Smooth muscle cell (in vitro differentiated cells): Measurements from ENCODE around the gene SNRPD3. TPM values are rescaled to one million over a fixed set of nuclear protein-coding genes. Genes with fewer than 3 reads are reported as not detected.
"Not testable (repeated sequence)": the region's sequence is repeated elsewhere in the genome, so short reads cannot be mapped to it uniquely, and the experiment has no call there.

Experiments
- DNase-seq: peaks from one replicate; lab custom pipeline; 2025; ENCODE audit not compliant: unreplicated experiment; lab: John Stamatoyannopoulos, UW
- H2AFZ ChIP-seq: fragments of 200-600 bp; sonication (generic); 2 replicates; pipeline ENCODE4 v1.6.0; 2016; ENCODE audit warnings: antibody characterized with exemption, low read depth, mild to moderate bottlenecking
- H3F3A ChIP-seq: fragments of 200-600 bp; sonication (generic); 2 replicates; pipeline ENCODE4 v1.6.0; 2017; ENCODE audit warnings: antibody characterized with exemption, low read depth
- H3K27ac ChIP-seq: fragments of 200-600 bp; sonication (generic); 2 replicates; pipeline ENCODE4 v1.5.1; 2016; ENCODE audit warnings: low read depth, mild to moderate bottlenecking
- H3K27me3 ChIP-seq: fragments of 200-600 bp; sonication (generic); 2 replicates; pipeline ENCODE4 v1.6.1; 2016; ENCODE audit warnings: low read depth, mild to moderate bottlenecking
- H3K36me3 ChIP-seq: fragments of 200-600 bp; sonication (generic); 2 replicates; pipeline ENCODE4 v1.5.1; 2016; ENCODE audit warnings: low read depth
- H3K4me1 ChIP-seq: fragments of 200-600 bp; sonication (generic); 2 replicates; pipeline ENCODE4 v1.5.1; 2016; ENCODE audit warnings: low read depth
- H3K4me2 ChIP-seq: fragments of 200-600 bp; sonication (generic); 2 replicates; pipeline ENCODE4 v1.6.0; 2016; ENCODE audit warnings: mild to moderate bottlenecking
- H3K4me3 ChIP-seq: fragments of 200-600 bp; sonication (generic); 2 replicates; pipeline ENCODE4 v1.5.1; 2016; ENCODE audit warnings: mild to moderate bottlenecking
- H3K79me2 ChIP-seq: fragments of 200-600 bp; sonication (generic); 2 replicates; pipeline ENCODE4 v1.6.0; 2016; ENCODE audit warnings: low read depth, mild to moderate bottlenecking
- H3K9ac ChIP-seq: fragments of 200-600 bp; sonication (generic); 2 replicates; pipeline ENCODE4 v1.6.0; 2016; ENCODE audit warnings: low read depth
- H3K9me3 ChIP-seq: fragments of 200-600 bp; sonication (generic); replicated peaks from 2 replicates; pipeline ENCODE4 v1.5.1; 2016; ENCODE audit warnings: low read depth
- H4K20me1 ChIP-seq: fragments of 200-600 bp; sonication (generic); 2 replicates; pipeline ENCODE4 v1.6.0; 2016; ENCODE audit warnings: low read depth
- CTCF ChIP-seq: fragments of 200-600 bp; sonication (generic); IDR thresholded peaks from 2 replicates; pipeline ENCODE4 v1.5.1; 2017; ENCODE audit warnings: borderline replicate concordance, mild to moderate bottlenecking, antibody characterized with exemption; ENCODE audit not compliant: insufficient read depth, poor library complexity, severe bottlenecking
- WGBS: methylation state at CpG from one replicate; pipeline ENCODE4 v1.1.7; 2016; ENCODE audit warnings: low lambda C conversion rate; 5-methylcytosine and 5-hydroxymethylcytosine counted together
- polyA plus RNA-seq: library from polyadenylated mRNA; unstranded; fragments of >200 nt; fragmentation: Nextera tagmentation; extraction: Ambion mirVana; gene quantifications from 2 replicates; pipeline ENCODE4 v1.2.1, GENCODE V29; 2016
- total RNA-seq: library from RNA; depleted of rRNA; stranded (reverse); fragments of >200 nt; gene quantifications from 2 replicates; pipeline ENCODE4 v1.2.3, GENCODE V29; 2014

SNRPD3 gene
- total and polyA plus RNA-seq, 2 experiments from 2014 or later: 97.6 to 114 TPM

- no peaks in the 10 kb centered on the region for H3F3A ChIP-seq
- no peaks in the 10 kb centered on the region for H3K36me3 ChIP-seq
- 92% methylated on average over 11 of the region's 12 CpGs for WGBS
- H3K27ac ChIP-seq: no peak overlapping the region
- no peak for TF ChIP-seq CTCF
- H3K9ac ChIP-seq: no peak overlapping the region
- no peak overlapping the region for H3K4me2 ChIP-seq
- no peak overlapping the region for H2AFZ ChIP-seq
- no peaks in the 10 kb centered on the region for H4K20me1 ChIP-seq
- DNase-seq: no peak
- H3K4me3 ChIP-seq: no peak overlapping the region
- no peaks in the 10 kb centered on the region for H3K79me2 ChIP-seq
- H3K4me1 ChIP-seq: peaks cover 12% of the 10 kb centered on the region
- no peaks in the 10 kb centered on the region for H3K27me3 ChIP-seq
- no peaks in the 10 kb centered on the region for H3K9me3 ChIP-seq
Measured at GRCh38 chr22:24601217-24602104, 45.7 kb downstream of the SNRPD3 start.

DNA sequence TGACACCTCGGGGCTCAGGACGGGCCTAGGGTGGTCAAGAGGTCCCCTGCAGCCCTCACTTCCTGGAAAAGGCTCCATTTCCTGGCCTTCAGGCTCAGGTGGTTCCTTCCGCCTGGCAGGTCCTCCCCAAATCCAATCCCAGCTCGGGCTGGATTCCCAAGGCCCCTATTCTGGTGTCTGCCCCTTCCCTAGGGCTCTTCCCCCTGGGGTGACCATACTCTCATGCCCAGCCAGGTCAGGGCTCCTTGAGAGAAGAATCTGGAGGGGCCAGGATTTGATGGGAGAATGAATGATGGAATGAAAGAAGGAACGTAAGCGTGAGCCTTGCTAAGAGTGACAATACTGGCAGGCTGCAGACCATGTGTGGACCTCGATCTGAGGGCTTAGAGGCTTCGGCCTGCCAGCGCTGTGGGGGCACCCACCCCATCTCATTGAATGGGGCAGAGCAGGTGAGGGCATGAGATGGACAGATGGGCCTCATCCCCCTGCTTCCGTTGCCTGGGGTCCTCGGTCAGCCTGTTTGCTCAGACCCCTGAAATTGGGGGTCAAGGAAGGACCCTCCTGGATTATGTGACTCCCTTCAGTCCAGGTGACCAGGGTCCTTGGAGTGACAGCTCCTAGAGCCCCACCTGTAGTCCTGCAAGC is 46.4 kb downstream of the SNRPD3 start:
- not testable (repeated sequence) for H4K20me1 ChIP-seq

GRCh38 chr22:24602847-24603769 is 47.3 kb downstream of the SNRPD3 start, which contains the start of gene GGT1:
GGT1 (plus strand) TSS chr22:24603193; CDS start chr22:24611082, 7,889 bp downstream.
- Histone ChIP-seq H3K4me3 (peak within 1 kb of the TSS; percentile 43), H3K27ac (peak within 1 kb of the TSS; percentile 60), H3K4me1 (peaks cover 12% of the 10 kb centered on the region), H3K4me2 (peak within 1 kb of the TSS; percentile 82)
- WGBS: 42% methylated on average over 21 of the region's 22 CpGs
- not testable (repeated sequence) for H4K20me1 ChIP-seq, H2AFZ ChIP-seq, H3K79me2 ChIP-seq, H3F3A ChIP-seq, DNase-seq, H3K36me3 ChIP-seq, H3K27me3 ChIP-seq, H3K9ac ChIP-seq, H3K9me3 ChIP-seq

More for the DNA sequence above, 46.4 kb downstream of the SNRPD3 start:
- not testable (repeated sequence) for H3K4me2 ChIP-seq, H3F3A ChIP-seq, H3K9ac ChIP-seq, DNase-seq, H3K27ac ChIP-seq, H3K27me3 ChIP-seq, H2AFZ ChIP-seq, H3K79me2 ChIP-seq, H3K9me3 ChIP-seq, H3K4me3 ChIP-seq, H3K36me3 ChIP-seq
- peaks cover 12% of the 10 kb centered on the region for H3K4me1 ChIP-seq
- WGBS: 95% methylated on average over 11 of the region's 11 CpGs

- not testable (repeated sequence) for H3K9me3 ChIP-seq, H3K36me3 ChIP-seq, H3F3A ChIP-seq, DNase-seq, H2AFZ ChIP-seq, H3K9ac ChIP-seq, H3K79me2 ChIP-seq, H4K20me1 ChIP-seq, H3K27me3 ChIP-seq
- Histone ChIP-seq H3K4me3 (peak overlapping the region; percentile 43), H3K4me2 (peak overlapping the region; percentile 82), H3K27ac (peak overlapping the region; percentile 60), H3K4me1 (peaks cover 12% of the 10 kb centered on the region)
- WGBS: 16% methylated on average over 14 of the region's 18 CpGs
- TF ChIP-seq CTCF: peak; percentile 15
Measured at GRCh38 chr22:24603770-24604629, 48.2 kb downstream of the SNRPD3 start.

GRCh38 chr22:24606340-24606739 is 50.5 kb downstream of the SNRPD3 start:
- WGBS: 37% methylated on average over 2 of the region's 2 CpGs

More at GRCh38 chr22:24606340-24606739, 50.5 kb downstream of the SNRPD3 start:
- H3K36me3 ChIP-seq, H3K79me2 ChIP-seq, H3K27me3 ChIP-seq, H3F3A ChIP-seq, DNase-seq, H3K4me2 ChIP-seq, H3K4me3 ChIP-seq, H3K9ac ChIP-seq, H3K27ac ChIP-seq, H2AFZ ChIP-seq, H3K9me3 ChIP-seq, H4K20me1 ChIP-seq: not testable (repeated sequence)
- peaks cover 12% of the 10 kb centered on the region for H3K4me1 ChIP-seq
